Measurements from ENCODE around the gene B9D2. TPM values are rescaled to one million over a fixed set of nuclear protein-coding genes. Genes with fewer than 3 reads are reported as not detected.

The B9D2 gene
- total and polyA plus RNA-seq, 9 donors, result 0.83 to 7.2 (median 4.7) TPM

GRCh38 chr19:41341669-41342490, 22.1 kb downstream of the B9D2 start:
- Histone ChIP-seq H3K27me3 (no peaks in the 10 kb centered on the region), H3K27ac (no peak overlapping the region), H3K9me3 (no peaks in the 10 kb centered on the region), H3K4me3 (no peak overlapping the region), H3K4me1 (ENCODE audit: insufficient read depth) (no peaks in the 10 kb centered on the region), H3K36me3 (no peaks in the 10 kb centered on the region)
- WGBS, 3 donors, result 90 to 95% (median 93%) methylated on average over 20 of the region's 20 CpGs
- DNase-seq, result no peak
- intact Hi-C loops (cut with DNase I), result no loop called here
- TF ChIP-seq EP300 (IDR thresholded peaks at IDR 0.05) (no peak), POLR2A (IDR thresholded peaks at IDR 0.05) (no peak), CTCF (IDR thresholded peaks at IDR 0.05) (no peak)

- H3K36me3 ChIP-seq, result no peaks in the 10 kb centered on the region
- no peaks in the 10 kb centered on the region for H3K27me3 ChIP-seq
- intact Hi-C loops (cut with DNase I), result no loop called here
- 95% methylated on average over 5 of the region's 5 CpGs for WGBS, 3 donors
- H3K9me3 ChIP-seq, result no peaks in the 10 kb centered on the region
- no peaks in the 10 kb centered on the region for H3K4me1 ChIP-seq (ENCODE audit: insufficient read depth)
- H3K4me3 ChIP-seq, result no peak overlapping the region
- TF ChIP-seq CTCF (IDR thresholded peaks at IDR 0.05), result no peak
- no peak for DNase-seq
- H3K27ac ChIP-seq, result no peak overlapping the region
Measured at GRCh38 chr19:41339936-41340335, 24.0 kb downstream of the B9D2 start.

GRCh38 chr19:41335467-41335866, 28.5 kb downstream of the B9D2 start:
- DNase-seq, result no peak
- TF ChIP-seq CTCF (IDR thresholded peaks at IDR 0.05), result no peak
- TF ChIP-seq EP300 (IDR thresholded peaks at IDR 0.05), result no peak
- H3K9me3 ChIP-seq, result no peaks in the 10 kb centered on the region
- intact Hi-C loops (cut with DNase I), result no loop called here
- no peak overlapping the region for H3K4me3 ChIP-seq
- H3K27ac ChIP-seq, result no peak overlapping the region
- 93 to 95% (median 94%) methylated on average over 10 of the region's 10 CpGs for WGBS, 3 donors
- no peaks in the 10 kb centered on the region for H3K27me3 ChIP-seq
- no peaks in the 10 kb centered on the region for H3K36me3 ChIP-seq
- H3K4me1 ChIP-seq (ENCODE audit: insufficient read depth), result no peaks in the 10 kb centered on the region

- intact Hi-C loops (cut with DNase I), result no loop called here
- Histone ChIP-seq H3K27me3 (no peaks in the 10 kb centered on the region), H3K36me3 (no peaks in the 10 kb centered on the region), H3K27ac (no peak overlapping the region), H3K9me3 (no peaks in the 10 kb centered on the region), H3K4me3 (no peak overlapping the region), H3K4me1 (ENCODE audit: insufficient read depth) (no peaks in the 10 kb centered on the region)
- no peak for DNase-seq
- TF ChIP-seq POLR2A (IDR thresholded peaks at IDR 0.05), result no peak
- TF ChIP-seq EP300 (IDR thresholded peaks at IDR 0.05), result no peak
- no peak for TF ChIP-seq CTCF (IDR thresholded peaks at IDR 0.05)
- 87 to 92% (median 89%) methylated on average over 5 of the region's 5 CpGs for WGBS, 3 donors
Measured at GRCh38 chr19:41334793-41335192, 29.2 kb downstream of the B9D2 start.

All from ovary (tissue), 9 donors.